Neural crest cell (in vitro differentiated cells): ENCODE measurements around the gene SPINT1. TPM values are rescaled to one million over a fixed set of nuclear protein-coding genes. Genes with fewer than 3 reads are reported as not detected.
"Not testable (repeated sequence)": the region's sequence is repeated elsewhere in the genome, so short reads cannot be mapped to it uniquely, and the experiment has no call there.

Experiments used
- DNase-seq: peaks from one replicate; pipeline ENCODE4 v3.0.0; 2021; ENCODE audit warnings: low read depth, mixed read lengths, low spot score
- H3K27ac Mint-ChIP-seq: one replicate; pipeline ENCODE4 v1.8.0; 2021; ENCODE audit warnings: mild to moderate bottlenecking, mixed read lengths; ENCODE audit not compliant: unreplicated experiment
- H3K27me3 Mint-ChIP-seq: 2 replicates; pipeline ENCODE4 v1.8.0; 2021; ENCODE audit warnings: low read depth, mild to moderate bottlenecking, mixed read lengths
- H3K36me3 Mint-ChIP-seq: 2 replicates; pipeline ENCODE4 v1.8.0; 2021; ENCODE audit warnings: low read depth, mild to moderate bottlenecking, mixed read lengths
- H3K4me1 Mint-ChIP-seq: 2 replicates; pipeline ENCODE4 v1.8.0; 2021; ENCODE audit warnings: mixed read lengths
- H3K4me3 Mint-ChIP-seq: one replicate; pipeline ENCODE4 v1.8.0; 2021; ENCODE audit warnings: mild to moderate bottlenecking, mixed read lengths
- H3K9me3 Mint-ChIP-seq: 2 replicates; pipeline ENCODE4 v1.8.0; 2021; ENCODE audit warnings: mixed read lengths
- CTCF ChIP-seq: fragments of 200-600 bp; sonication (generic); conservative IDR thresholded peaks from 2 replicates; pipeline ENCODE4 v1.5.0; 2021; ENCODE audit warnings: antibody characterized with exemption, mild to moderate bottlenecking
- total RNA-seq: library from RNA; stranded (reverse); gene quantifications from 2 replicates; pipeline ENCODE4 v1.2.1, GENCODE V29; 2021

Gene SPINT1
- total RNA-seq, 1 donor from 2014 or later: 1.0 TPM

- Mint-ChIP-seq H3K4me3 (no peak overlapping the region), H3K27ac (no peak overlapping the region), H3K36me3 (no peaks in the 10 kb centered on the region), H3K4me1 (peaks cover 5% of the 10 kb centered on the region), H3K9me3 (no peaks in the 10 kb centered on the region), H3K27me3 (peaks cover 6% of the 10 kb centered on the region)
- DNase-seq: no peak
- TF ChIP-seq CTCF: no peak
Measured at GRCh38 chr15:40855706-40856234, 11.9 kb downstream of the SPINT1 start.

- Mint-ChIP-seq H3K27ac (no peak overlapping the region), H3K4me3 (no peak overlapping the region), H3K27me3 (peaks cover 6% of the 10 kb centered on the region), H3K36me3 (no peaks in the 10 kb centered on the region), H3K9me3 (no peaks in the 10 kb centered on the region), H3K4me1 (peaks cover 5% of the 10 kb centered on the region)
- no peak for TF ChIP-seq CTCF
- no peak for DNase-seq
Measured at GRCh38 chr15:40856746-40857145, 12.9 kb downstream of the SPINT1 start.

GRCh38 chr15:40857601-40858341 lies 13.9 kb downstream of the SPINT1 start:
- peak; percentile 96 for DNase-seq
- TF ChIP-seq CTCF: peak; percentile 96
- no peak overlapping the region for H3K4me3 Mint-ChIP-seq
- H3K27me3 Mint-ChIP-seq: peaks cover 6% of the 10 kb centered on the region
- H3K27ac Mint-ChIP-seq: no peak overlapping the region
- no peaks in the 10 kb centered on the region for H3K9me3 Mint-ChIP-seq
- H3K4me1 Mint-ChIP-seq: peaks cover 5% of the 10 kb centered on the region
- no peaks in the 10 kb centered on the region for H3K36me3 Mint-ChIP-seq

GRCh38 chr15:40858706-40859105 lies 14.9 kb downstream of the SPINT1 start:
- TF ChIP-seq CTCF: no peak
- Mint-ChIP-seq H3K27ac (no peak overlapping the region), H3K4me3 (no peak overlapping the region), H3K9me3 (no peaks in the 10 kb centered on the region), H3K36me3 (no peaks in the 10 kb centered on the region), H3K27me3 (peaks cover 6% of the 10 kb centered on the region), H3K4me1 (peaks cover 5% of the 10 kb centered on the region)
- no peak for DNase-seq

- Mint-ChIP-seq H3K4me1 (peaks cover 5% of the 10 kb centered on the region), H3K4me3 (no peak overlapping the region), H3K36me3 (no peaks in the 10 kb centered on the region), H3K27ac (no peak overlapping the region), H3K9me3 (no peaks in the 10 kb centered on the region), H3K27me3 (peaks cover 6% of the 10 kb centered on the region)
- TF ChIP-seq CTCF: peak; percentile 82
- peak; percentile 87 for DNase-seq
Measured at GRCh38 chr15:40859206-40859851, 15.5 kb downstream of the SPINT1 start.

- H3K36me3 Mint-ChIP-seq, H3K27me3 Mint-ChIP-seq, DNase-seq, H3K4me1 Mint-ChIP-seq, H3K9me3 Mint-ChIP-seq, H3K4me3 Mint-ChIP-seq, H3K27ac Mint-ChIP-seq: not testable (repeated sequence)
Measured at GRCh38 chr15:40861147-40861546, 17.3 kb downstream of the SPINT1 start.
